HepG2 (cell line): Measurements from ENCODE around the gene ESPNL. TPM values are rescaled to one million over a fixed set of nuclear protein-coding genes. Genes with fewer than 3 reads are reported as not detected.

Experiments used
- ETV5 ChIP-seq: IDR thresholded peaks from 2 replicates; pipeline ENCODE4 v1.6.1; 2018; ENCODE audit warnings: missing biosample characterization, missing genetic modification reagents, inconsistent platforms, borderline replicate concordance
- GFI1 ChIP-seq: sonication (generic); formaldehyde crosslinking; IDR thresholded peaks from 2 replicates; pipeline ENCODE4 v1.5.0; 2020; ENCODE audit warnings: missing genetic modification reagents, mild to moderate bottlenecking, borderline replicate concordance
- LCORL ChIP-seq, 2 experiments: fragments of 450-650 bp in 1 of 2; sonication (generic) in 1 of 2; formaldehyde crosslinking in 1 of 2; IDR thresholded peaks; 2 replicates each; pipeline versions ENCODE4 v1.5.0 to v1.6.1; 2017 to 2020; ENCODE audit warnings: antibody characterized with exemption in 1 of 2, missing genetic modification reagents in 1 of 2
- MED8 ChIP-seq: sonication (generic); formaldehyde crosslinking; IDR thresholded peaks from 2 replicates; pipeline ENCODE4 v1.8.1; 2023; ENCODE audit warnings: mild to moderate bottlenecking, missing genetic modification reagents; ENCODE audit not compliant: insufficient replicate concordance
- MXD4 ChIP-seq: IDR thresholded peaks from 2 replicates; pipeline ENCODE4 v1.6.1; 2016; ENCODE audit warnings: mild to moderate bottlenecking, missing biosample characterization, missing genetic modification reagents
- NONO ChIP-seq, 2 experiments: fragments of 450-650 bp in 1 of 2; sonication (generic) in 1 of 2; formaldehyde crosslinking in 1 of 2; IDR thresholded peaks in 1 of 2; conservative IDR thresholded peaks in 1 of 2; 2 replicates each; pipeline versions ENCODE4 v1.6.1 to v1.8.0; 2017 to 2022; ENCODE audit warnings: mild to moderate bottlenecking in 1 of 2, missing genetic modification reagents in 1 of 2, moderate library complexity in 1 of 2
- NR2F1 ChIP-seq, 2 experiments: fragments of 450-650 bp in 1 of 2; formaldehyde crosslinking in 1 of 2; IDR thresholded peaks; 2 replicates each; pipeline versions ENCODE4 v1.5.0 to v1.6.1; 2016 to 2020; ENCODE audit warnings: mild to moderate bottlenecking in 1 of 2, missing compliant biosample characterization in 1 of 2, missing genetic modification reagents in 1 of 2, moderate library complexity in 1 of 2
- PHF21A ChIP-seq: sonication (generic); formaldehyde crosslinking; IDR thresholded peaks from 2 replicates; pipeline ENCODE4 v1.5.0; 2020; ENCODE audit warnings: mild to moderate bottlenecking, missing genetic modification reagents
- SATB2 ChIP-seq: sonication (generic); formaldehyde crosslinking; IDR thresholded peaks from 2 replicates; pipeline ENCODE4 v1.5.0; 2020; ENCODE audit warnings: missing genetic modification reagents
- SIX4 ChIP-seq: sonication (generic); formaldehyde crosslinking; IDR thresholded peaks from 2 replicates; pipeline ENCODE4 v1.4.0; 2020; ENCODE audit warnings: missing genetic modification reagents
- TRIM24 ChIP-seq: sonication (generic); formaldehyde crosslinking; IDR thresholded peaks from 2 replicates; pipeline ENCODE4 v1.8.0; 2022; ENCODE audit warnings: mild to moderate bottlenecking, missing genetic modification reagents
- ZBTB42 ChIP-seq: sonication (generic); formaldehyde crosslinking; IDR thresholded peaks from 2 replicates; pipeline ENCODE4 v1.5.0; 2020; ENCODE audit warnings: mild to moderate bottlenecking, missing genetic modification reagents
- ZC3H13 ChIP-seq: sonication (generic); formaldehyde crosslinking; IDR thresholded peaks from 2 replicates; pipeline ENCODE4 v1.8.1; 2023; ENCODE audit warnings: mild to moderate bottlenecking, missing genetic modification reagents, moderate library complexity
- ZNF24 ChIP-seq: fragments of 450-650 bp; IDR thresholded peaks from 2 replicates; pipeline ENCODE4 v1.6.1; 2017; ENCODE audit warnings: antibody characterized with exemption, mild to moderate bottlenecking
- ZNF333 ChIP-seq: sonication (generic); formaldehyde crosslinking; IDR thresholded peaks from 2 replicates; pipeline ENCODE4 v1.4.0; 2020; ENCODE audit warnings: mild to moderate bottlenecking, missing genetic modification reagents, borderline replicate concordance
- ZNF446 ChIP-seq: sonication (generic); formaldehyde crosslinking; IDR thresholded peaks from 2 replicates; pipeline ENCODE4 v1.5.0; 2020; ENCODE audit warnings: mild to moderate bottlenecking, missing genetic modification reagents
- ZNF570 ChIP-seq: sonication (generic); formaldehyde crosslinking; IDR thresholded peaks from 2 replicates; pipeline ENCODE4 v1.4.0; 2020; ENCODE audit warnings: mild to moderate bottlenecking, missing genetic modification reagents, borderline replicate concordance
- ZNF607 ChIP-seq: sonication (generic); formaldehyde crosslinking; IDR thresholded peaks from 2 replicates; pipeline ENCODE4 v1.5.1; 2020; ENCODE audit warnings: missing genetic modification reagents, mild to moderate bottlenecking, borderline replicate concordance
- ZNF713 ChIP-seq: sonication (generic); formaldehyde crosslinking; IDR thresholded peaks from 2 replicates; pipeline ENCODE4 v1.4.0; 2020; ENCODE audit warnings: mild to moderate bottlenecking, missing genetic modification reagents
- ZNF746 ChIP-seq: sonication (generic); formaldehyde crosslinking; IDR thresholded peaks from 2 replicates; pipeline ENCODE4 v1.8.0; 2022; ENCODE audit warnings: mild to moderate bottlenecking, missing genetic modification reagents
- ZNF790 ChIP-seq: sonication (generic); formaldehyde crosslinking; IDR thresholded peaks from 2 replicates; pipeline ENCODE4 v1.8.0; 2022; ENCODE audit warnings: missing genetic modification reagents, mild to moderate bottlenecking, borderline replicate concordance
- polyA plus RNA-seq, 8 experiments: library from polyadenylated mRNA; depleted of rRNA in 3 of 8; stranded (reverse) in 7 of 8; unstranded in 1 of 8; fragments of >200 nt; fragmentation: Illumina TruSeq in 4 of 8; extraction: Trizol in 4 of 8; gene quantifications; 2 replicates each; pipeline versions ENCODE4 v1.2.1 to v1.2.3, GENCODE V29; 2011 to 2016; ENCODE audit warnings: low read depth in 4 of 8, missing spikeins in 1 of 8, mixed read lengths in 1 of 8; ENCODE audit not compliant: insufficient read depth in 1 of 8
- total RNA-seq, 5 experiments: library from RNA; depleted of rRNA; stranded (reverse); fragments of >200 nt; fragmentation: Illumina TruSeq; extraction: Trizol; gene quantifications; 2 replicates each; pipeline ENCODE4 v1.2.3, GENCODE V29; 2016; ENCODE audit warnings: low read depth in 1 of 5
- TF ChIP-seq, protein P1 (sequence below), 2 experiments: fragments of 450-650 bp in 1 of 2; sonication (generic) in 1 of 2; formaldehyde crosslinking; IDR thresholded peaks; 2 replicates each; pipeline versions ENCODE4 v1.5.0 to v1.8.0; 2020 to 2022; ENCODE audit warnings: mild to moderate bottlenecking in 1 of 2, missing genetic modification reagents in 1 of 2
- TF ChIP-seq, protein P2 (sequence below): sonication (generic); formaldehyde crosslinking; IDR thresholded peaks from 2 replicates; pipeline ENCODE4 v1.5.0; 2020; ENCODE audit warnings: missing genetic modification reagents, mild to moderate bottlenecking, borderline replicate concordance
- TF ChIP-seq, protein P3 (sequence below): sonication (generic); formaldehyde crosslinking; IDR thresholded peaks from 2 replicates; pipeline ENCODE4 v1.4.0; 2020; ENCODE audit warnings: missing genetic modification reagents, borderline replicate concordance

ESPNL gene
- total and polyA plus RNA-seq, 2 of the 13 experiments (the other 11 are each of a cell fraction or from before 2014, with no cell fraction given), result 0.45 to 0.80 TPM

DNA sequence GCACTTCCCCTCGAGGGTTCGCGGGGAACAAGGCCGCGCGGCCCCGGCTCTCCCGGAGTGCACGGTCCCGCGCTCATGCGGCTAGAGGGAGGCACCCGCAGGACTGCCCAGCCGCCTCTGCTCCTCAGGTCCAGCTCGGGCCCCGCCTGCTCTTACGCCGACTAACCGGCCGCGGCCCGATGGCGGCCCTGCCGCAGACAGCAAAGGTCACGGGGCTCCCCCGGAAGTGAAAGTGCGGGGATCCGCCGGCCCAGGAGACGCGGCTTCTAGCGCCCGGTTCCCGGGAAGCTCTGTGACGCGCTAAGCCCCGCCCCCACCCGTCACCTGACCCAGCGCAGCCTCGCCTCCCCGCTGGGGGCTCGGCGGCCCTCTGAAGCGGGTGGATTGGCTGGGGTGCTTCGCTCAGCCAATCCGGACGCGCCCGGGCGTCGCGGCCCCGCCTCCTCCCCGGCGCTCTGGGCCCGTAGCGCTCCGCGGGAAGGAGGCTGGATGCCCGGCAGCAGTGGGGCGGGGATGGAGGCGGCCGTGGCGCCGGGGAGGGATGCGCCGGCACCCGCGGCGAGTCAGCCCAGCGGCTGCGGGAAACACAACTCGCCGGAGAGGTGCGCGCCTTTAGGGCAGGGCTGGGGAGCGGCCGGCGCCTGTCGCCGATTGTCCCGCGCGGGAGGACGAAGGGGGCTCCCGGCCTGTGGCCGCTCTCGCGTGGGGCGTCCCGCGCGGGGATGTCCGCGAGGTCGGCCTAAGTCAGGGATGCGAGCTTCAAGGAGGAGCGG, 39.4 kb upstream of the ESPNL start, which contains the start of gene SCLY (continued):
- TF ChIP-seq ZNF607 (CRISPR knock-in tag), result peak; percentile 94
- peak; percentile 90 for TF ChIP-seq ZBTB42
- peak; percentile 24 to 69; a peak in 3 of 4 replicates for TF ChIP-seq NR2F1 (CRISPR knock-in tag; IDR thresholded peaks at IDR 0.05)
- TF ChIP-seq ZNF713 (CRISPR knock-in tag), result 0 out of 2 replicates have a peak, but pooled peaks have one; percentile 74
- TF ChIP-seq, protein P1, sequence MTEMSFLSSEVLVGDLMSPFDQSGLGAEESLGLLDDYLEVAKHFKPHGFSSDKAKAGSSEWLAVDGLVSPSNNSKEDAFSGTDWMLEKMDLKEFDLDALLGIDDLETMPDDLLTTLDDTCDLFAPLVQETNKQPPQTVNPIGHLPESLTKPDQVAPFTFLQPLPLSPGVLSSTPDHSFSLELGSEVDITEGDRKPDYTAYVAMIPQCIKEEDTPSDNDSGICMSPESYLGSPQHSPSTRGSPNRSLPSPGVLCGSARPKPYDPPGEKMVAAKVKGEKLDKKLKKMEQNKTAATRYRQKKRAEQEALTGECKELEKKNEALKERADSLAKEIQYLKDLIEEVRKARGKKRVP (CRISPR knock-in tag; IDR thresholded peaks at IDR 0.05), result peak in 1 of 2 experiments; percentile 78; a peak in 2 of 4 replicates
- TF ChIP-seq MED8 (CRISPR knock-in tag), result peak; percentile 87
- peak; percentile 39; the same call in 1 of the 2 replicates for TF ChIP-seq LCORL (IDR thresholded peaks at IDR 0.05)
- peak; percentile 61 for TF ChIP-seq LCORL (CRISPR knock-in tag; IDR thresholded peaks at IDR 0.05)
- TF ChIP-seq MXD4 (CRISPR knock-in tag), result no peak; the same call in 1 of the 2 replicates
- TF ChIP-seq, protein P2, sequence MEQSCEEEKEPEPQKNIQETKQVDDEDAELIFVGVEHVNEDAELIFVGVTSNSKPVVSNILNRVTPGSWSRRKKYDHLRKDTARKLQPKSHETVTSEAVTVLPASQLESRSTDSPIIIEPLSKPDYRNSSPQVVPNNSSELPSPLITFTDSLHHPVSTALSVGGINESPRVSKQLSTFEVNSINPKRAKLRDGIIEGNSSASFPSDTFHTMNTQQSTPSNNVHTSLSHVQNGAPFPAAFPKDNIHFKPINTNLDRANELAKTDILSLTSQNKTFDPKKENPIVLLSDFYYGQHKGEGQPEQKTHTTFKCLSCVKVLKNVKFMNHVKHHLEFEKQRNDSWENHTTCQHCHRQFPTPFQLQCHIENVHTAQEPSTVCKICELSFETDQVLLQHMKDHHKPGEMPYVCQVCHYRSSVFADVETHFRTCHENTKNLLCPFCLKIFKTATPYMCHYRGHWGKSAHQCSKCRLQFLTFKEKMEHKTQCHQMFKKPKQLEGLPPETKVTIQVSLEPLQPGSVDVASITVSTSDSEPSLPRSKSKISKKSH, result no peak; the same call in 1 of the 2 replicates
- peak; percentile 64; the same call in 1 of the 2 replicates for TF ChIP-seq SIX4 (CRISPR knock-in tag)
- peak; percentile 98 for TF ChIP-seq ZNF790 (CRISPR knock-in tag)
- TF ChIP-seq, protein P3, sequence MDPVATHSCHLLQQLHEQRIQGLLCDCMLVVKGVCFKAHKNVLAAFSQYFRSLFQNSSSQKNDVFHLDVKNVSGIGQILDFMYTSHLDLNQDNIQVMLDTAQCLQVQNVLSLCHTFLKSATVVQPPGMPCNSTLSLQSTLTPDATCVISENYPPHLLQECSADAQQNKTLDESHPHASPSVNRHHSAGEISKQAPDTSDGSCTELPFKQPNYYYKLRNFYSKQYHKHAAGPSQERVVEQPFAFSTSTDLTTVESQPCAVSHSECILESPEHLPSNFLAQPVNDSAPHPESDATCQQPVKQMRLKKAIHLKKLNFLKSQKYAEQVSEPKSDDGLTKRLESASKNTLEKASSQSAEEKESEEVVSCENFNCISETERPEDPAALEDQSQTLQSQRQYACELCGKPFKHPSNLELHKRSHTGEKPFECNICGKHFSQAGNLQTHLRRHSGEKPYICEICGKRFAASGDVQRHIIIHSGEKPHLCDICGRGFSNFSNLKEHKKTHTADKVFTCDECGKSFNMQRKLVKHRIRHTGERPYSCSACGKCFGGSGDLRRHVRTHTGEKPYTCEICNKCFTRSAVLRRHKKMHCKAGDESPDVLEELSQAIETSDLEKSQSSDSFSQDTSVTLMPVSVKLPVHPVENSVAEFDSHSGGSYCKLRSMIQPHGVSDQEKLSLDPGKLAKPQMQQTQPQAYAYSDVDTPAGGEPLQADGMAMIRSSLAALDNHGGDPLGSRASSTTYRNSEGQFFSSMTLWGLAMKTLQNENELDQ, result no peak
- TF ChIP-seq ZNF446 (CRISPR knock-in tag), result peak; percentile 67; the same call in 1 of the 2 replicates
- 0 out of 2 replicates have a peak, but pooled peaks have one; percentile 14 for TF ChIP-seq ZNF746 (CRISPR knock-in tag)
- peak; percentile 78 for TF ChIP-seq ETV5 (CRISPR knock-in tag)
- no peak for TF ChIP-seq NONO (IDR thresholded peaks at IDR 0.05)
- peak; percentile 96 for TF ChIP-seq NONO (CRISPR knock-in tag; conservative IDR thresholded peaks at IDR 0.05)
- TF ChIP-seq ZNF570 (CRISPR knock-in tag), result 0 out of 2 replicates have a peak, but pooled peaks have one; percentile 70
- 0 out of 2 replicates have a peak, but pooled peaks have one; percentile 36 for TF ChIP-seq SATB2 (CRISPR knock-in tag)
- no peak; the same call in 1 of the 2 replicates for TF ChIP-seq TRIM24 (CRISPR knock-in tag)
- TF ChIP-seq PHF21A (CRISPR knock-in tag), result peak; percentile 96
- TF ChIP-seq ZNF24, result no peak; the same call in 1 of the 2 replicates
- peak; percentile 79; the same call in 1 of the 2 replicates for TF ChIP-seq ZNF333 (CRISPR knock-in tag)
- peak; percentile 83 for TF ChIP-seq GFI1 (CRISPR knock-in tag)
- peak; percentile 68 for TF ChIP-seq ZC3H13 (CRISPR knock-in tag)
